ENCODE results near the gene TPI1. TPM values are rescaled to one million over a fixed set of nuclear protein-coding genes. Genes with fewer than 3 reads are reported as not detected.

TPI1 gene
- total RNA-seq, 1 experiment from 2014 or later, result 549 TPM

- Mint-ChIP-seq H3K27ac (ENCODE audit: low read depth, unreplicated experiment) (no peak overlapping the region), H3K27me3 (ENCODE audit: insufficient read depth, unreplicated experiment) (no peaks in the 10 kb centered on the region), H3K9me3 (ENCODE audit: unreplicated experiment) (no peaks in the 10 kb centered on the region), H3K4me1 (ENCODE audit: insufficient read depth, unreplicated experiment) (peaks cover 8% of the 10 kb centered on the region), H3K36me3 (ENCODE audit: insufficient read depth, unreplicated experiment) (peaks cover 80% of the 10 kb centered on the region), H3K4me3 (ENCODE audit: unreplicated experiment) (no peak overlapping the region)
- CTCF ChIA-PET, result interaction anchor here (2.7 kb wide), 1 partner anchor 10 kb away, joined by 13 read pairs; no protein-coding TSS in a partner anchor
- TF ChIP-seq, protein P1, sequence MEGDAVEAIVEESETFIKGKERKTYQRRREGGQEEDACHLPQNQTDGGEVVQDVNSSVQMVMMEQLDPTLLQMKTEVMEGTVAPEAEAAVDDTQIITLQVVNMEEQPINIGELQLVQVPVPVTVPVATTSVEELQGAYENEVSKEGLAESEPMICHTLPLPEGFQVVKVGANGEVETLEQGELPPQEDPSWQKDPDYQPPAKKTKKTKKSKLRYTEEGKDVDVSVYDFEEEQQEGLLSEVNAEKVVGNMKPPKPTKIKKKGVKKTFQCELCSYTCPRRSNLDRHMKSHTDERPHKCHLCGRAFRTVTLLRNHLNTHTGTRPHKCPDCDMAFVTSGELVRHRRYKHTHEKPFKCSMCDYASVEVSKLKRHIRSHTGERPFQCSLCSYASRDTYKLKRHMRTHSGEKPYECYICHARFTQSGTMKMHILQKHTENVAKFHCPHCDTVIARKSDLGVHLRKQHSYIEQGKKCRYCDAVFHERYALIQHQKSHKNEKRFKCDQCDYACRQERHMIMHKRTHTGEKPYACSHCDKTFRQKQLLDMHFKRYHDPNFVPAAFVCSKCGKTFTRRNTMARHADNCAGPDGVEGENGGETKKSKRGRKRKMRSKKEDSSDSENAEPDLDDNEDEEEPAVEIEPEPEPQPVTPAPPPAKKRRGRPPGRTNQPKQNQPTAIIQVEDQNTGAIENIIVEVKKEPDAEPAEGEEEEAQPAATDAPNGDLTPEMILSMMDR (IDR thresholded peaks at IDR 0.05; ENCODE audit: unreplicated experiment), result no peak
- POLR2A ChIA-PET, result interaction anchor here (0.8 to 1.5 kb wide), 2 partner anchors 8 to 14 kb away, joined by 3 to 4 read pairs; partner anchors contain the start of gene SPSB2
- BruUV-seq (replicated peaks), result no TSS peak
- intact Hi-C loops (cut with micrococcal nuclease), result no loop called here
- no peak for DNase-seq (ENCODE audit: unreplicated experiment)
These were observed 8.5 kb upstream of the TPI1 start for GRCh38 chr12:6858799-6859198.

DNA sequence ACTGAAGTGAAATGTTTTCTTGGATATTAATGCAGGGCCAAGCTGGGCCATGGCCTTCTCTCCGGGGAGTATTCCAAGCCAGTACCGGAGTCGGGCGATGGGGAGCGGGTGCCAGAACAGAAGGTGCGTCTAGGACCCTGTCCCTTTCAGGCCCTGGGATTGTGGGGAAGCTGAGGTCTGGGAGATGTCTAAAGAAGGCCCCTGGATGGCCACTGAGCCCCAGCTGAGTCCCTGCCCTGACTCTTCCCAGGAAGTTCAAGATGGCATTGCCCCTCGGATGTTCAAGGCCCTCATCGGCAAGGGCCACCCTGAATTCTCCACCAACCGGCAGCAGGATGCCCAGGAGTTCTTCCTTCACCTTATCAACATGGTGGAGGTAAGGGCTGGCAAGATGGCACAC lies 7.2 kb upstream of the TPI1 start:
- Mint-ChIP-seq H3K9me3 (ENCODE audit: unreplicated experiment) (no peaks in the 10 kb centered on the region), H3K27ac (ENCODE audit: low read depth, unreplicated experiment) (no peak overlapping the region), H3K4me1 (ENCODE audit: insufficient read depth, unreplicated experiment) (no peaks in the 10 kb centered on the region), H3K27me3 (ENCODE audit: insufficient read depth, unreplicated experiment) (no peaks in the 10 kb centered on the region), H3K4me3 (ENCODE audit: unreplicated experiment) (no peak overlapping the region), H3K36me3 (ENCODE audit: insufficient read depth, unreplicated experiment) (peaks cover 79% of the 10 kb centered on the region)
- POLR2A ChIA-PET, result interaction anchor here (0.6 to 1.5 kb wide), 2 partner anchors 12 to 171 kb away, joined by 3 read pairs; partner anchors contain the start of genes SPSB2 and ZNF384
- no TSS peak for BruUV-seq (replicated peaks)
- CTCF ChIA-PET, result interaction anchor here (1.4 to 2.7 kb wide), 2 partner anchors 9 to 32 kb away, joined by 7 to 13 read pairs; no protein-coding TSS in a partner anchor
- DNase-seq (ENCODE audit: unreplicated experiment), result no peak
- TF ChIP-seq, protein P1 (IDR thresholded peaks at IDR 0.05; ENCODE audit: unreplicated experiment), result no peak
- intact Hi-C loops (cut with micrococcal nuclease), result no loop called here

DNA sequence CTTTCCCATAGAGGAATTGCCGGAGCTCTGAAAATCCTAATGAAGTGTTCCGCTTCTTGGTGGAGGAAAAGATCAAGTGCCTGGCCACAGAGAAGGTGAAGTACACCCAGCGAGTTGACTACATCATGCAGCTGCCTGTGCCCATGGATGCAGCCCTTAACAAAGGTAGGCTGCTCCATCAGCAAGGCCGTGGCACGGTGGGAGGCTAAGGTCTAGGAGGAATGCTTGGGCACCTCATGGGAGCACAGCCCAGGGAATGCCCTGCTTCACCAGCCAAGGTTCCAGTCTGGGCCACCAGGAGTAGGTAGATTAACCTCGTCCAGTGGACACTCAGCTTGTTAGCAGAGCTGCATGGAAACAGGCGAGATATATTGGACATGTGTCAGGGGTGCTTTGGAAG lies 6.4 kb upstream of the TPI1 start:
- Mint-ChIP-seq H3K9me3 (ENCODE audit: unreplicated experiment) (no peaks in the 10 kb centered on the region), H3K27me3 (ENCODE audit: insufficient read depth, unreplicated experiment) (no peaks in the 10 kb centered on the region), H3K27ac (ENCODE audit: low read depth, unreplicated experiment) (no peak overlapping the region), H3K4me1 (ENCODE audit: insufficient read depth, unreplicated experiment) (no peaks in the 10 kb centered on the region), H3K36me3 (ENCODE audit: insufficient read depth, unreplicated experiment) (peaks cover 78% of the 10 kb centered on the region), H3K4me3 (ENCODE audit: unreplicated experiment) (no peak overlapping the region)
- ChIA-PET POLR2A (interaction anchor here (0.6 to 1.7 kb wide), 2 partner anchors 9 to 179 kb away, joined by 3 to 12 read pairs; partner anchors contain the start of genes CDCA3 and USP5), CTCF (interaction anchor here (0.7 to 1.4 kb wide), 4 partner anchors 12 to 64 kb away, joined by 4 to 7 read pairs (median 5); partner anchors contain the start of gene SPSB2)
- DNase-seq (ENCODE audit: unreplicated experiment), result no peak
- intact Hi-C loops (cut with micrococcal nuclease), result no loop called here
- TF ChIP-seq, protein P1 (IDR thresholded peaks at IDR 0.05; ENCODE audit: unreplicated experiment), result no peak
- BruUV-seq (replicated peaks), result no TSS peak

DNA sequence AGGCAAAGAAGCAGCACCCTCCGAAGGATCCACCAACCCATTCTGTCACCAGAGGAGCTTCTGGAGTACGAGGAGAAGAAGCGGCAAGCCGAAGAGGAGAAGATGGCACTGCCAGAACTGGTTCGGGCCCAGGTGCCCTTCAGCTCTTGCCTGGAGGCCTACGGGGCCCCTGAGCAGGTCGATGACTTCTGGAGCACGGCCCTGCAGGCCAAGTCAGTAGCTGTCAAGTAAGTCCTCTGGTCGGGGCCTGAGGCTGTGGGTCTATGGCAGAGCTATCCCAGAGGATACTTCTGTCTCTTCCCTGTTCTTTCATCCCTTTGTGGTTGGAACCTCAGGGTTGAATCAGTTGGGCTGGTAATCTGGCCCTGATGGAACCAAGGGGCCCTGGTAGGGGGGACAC lies 5.9 kb upstream of the TPI1 start:
- intact Hi-C loops (cut with micrococcal nuclease), result no loop called here
- Mint-ChIP-seq H3K9me3 (ENCODE audit: unreplicated experiment) (no peaks in the 10 kb centered on the region), H3K4me1 (ENCODE audit: insufficient read depth, unreplicated experiment) (peaks cover 2% of the 10 kb centered on the region), H3K27me3 (ENCODE audit: insufficient read depth, unreplicated experiment) (no peaks in the 10 kb centered on the region), H3K4me3 (ENCODE audit: unreplicated experiment) (no peak overlapping the region), H3K27ac (ENCODE audit: low read depth, unreplicated experiment) (no peak overlapping the region), H3K36me3 (ENCODE audit: insufficient read depth, unreplicated experiment) (peaks cover 74% of the 10 kb centered on the region)
- TF ChIP-seq, protein P1 (IDR thresholded peaks at IDR 0.05; ENCODE audit: unreplicated experiment), result no peak
- CTCF ChIA-PET, result interaction anchor here (0.7 to 1.4 kb wide), 5 partner anchors 11 to 126 kb away, joined by 3 to 7 read pairs (median 4); partner anchors contain the start of gene SPSB2
- BruUV-seq (replicated peaks), result no TSS peak
- POLR2A ChIA-PET, result interaction anchor here (0.6 to 1.7 kb wide), 2 partner anchors 9 to 180 kb away, joined by 3 to 12 read pairs; partner anchors contain the start of genes CDCA3 and USP5
- DNase-seq (ENCODE audit: unreplicated experiment), result no peak

Data from MCF 10A (cell line).